ENCODE data around the gene INTS1. TPM values are rescaled to one million over a fixed set of nuclear protein-coding genes. Genes with fewer than 3 reads are reported as not detected.

INTS1 gene
- total RNA-seq, 2 experiments from 2014 or later = 91.0 to 91.5 TPM

DNA sequence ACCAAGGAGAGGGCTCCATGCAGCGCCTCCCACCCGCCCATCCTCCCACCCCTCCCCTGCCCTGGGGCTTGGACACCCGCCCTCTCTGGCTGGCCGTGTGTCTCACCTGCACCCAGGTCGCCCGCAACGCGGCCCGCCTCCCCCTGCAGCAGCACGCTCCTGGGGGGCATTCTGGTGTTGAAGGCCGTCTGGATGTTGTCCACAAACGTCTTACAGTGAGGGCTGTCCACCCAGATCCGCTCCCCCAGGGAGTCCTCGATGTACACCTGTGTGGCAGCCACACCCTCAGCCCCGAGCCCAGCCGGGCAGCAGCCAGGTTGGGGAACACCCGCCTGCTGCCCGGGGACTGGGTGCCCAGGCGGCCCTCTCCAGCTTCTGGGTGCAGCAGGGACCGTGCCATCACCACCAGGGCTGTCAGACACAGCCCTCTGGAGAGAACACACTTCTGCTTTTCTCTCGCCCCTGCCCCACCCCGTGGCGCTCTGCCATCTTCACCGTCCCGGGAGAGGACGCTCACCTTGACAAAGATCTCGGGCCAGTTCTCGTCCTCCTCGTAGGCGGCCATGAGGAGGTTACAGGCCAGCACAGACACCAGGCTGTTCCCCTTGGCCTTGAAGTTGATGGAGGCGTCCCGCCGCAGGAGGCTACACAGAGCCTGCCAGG is 4.7 kb downstream of the INTS1 start:
- Histone ChIP-seq H3K9me3 (ENCODE audit: control insufficient read depth in 1 of 2, insufficient read depth in 1 of 2, low read length in 2 of 2) (peaks cover 0 to 3% of the 10 kb centered on the region in 2 experiments), H3K4me3 (ENCODE audit: low read length) (no peak overlapping the region), H3K4me1 (ENCODE audit: insufficient read depth, low read length) (peaks cover 28% of the 10 kb centered on the region), H3K27ac (ENCODE audit: low read depth in 1 of 2, low read length in 2 of 2) (no peak overlapping the region), H3K27me3 (ENCODE audit: control insufficient read depth in 1 of 2, insufficient read depth in 2 of 2, low read length in 2 of 2) (no peaks in the 10 kb centered on the region), H3K36me3 (ENCODE audit: insufficient read depth, low read length) (peaks cover 67% of the 10 kb centered on the region)
- CTCF ChIA-PET = no interaction called here
- no peak for DNase-seq
- no peak for ATAC-seq (ENCODE audit: poor library complexity)
- Mint-ChIP-seq H3K36me3 (ENCODE audit: low read depth) (peaks cover 52% of the 10 kb centered on the region), H3K27ac (no peak overlapping the region), H3K27me3 (no peaks in the 10 kb centered on the region), H3K9me3 (no peaks in the 10 kb centered on the region), H3K4me1 (ENCODE audit: low read depth) (peaks cover 10% of the 10 kb centered on the region), H3K4me3 (no peak overlapping the region)
- POLR2A ChIA-PET = no interaction called here
- TF ChIP-seq, protein P1, sequence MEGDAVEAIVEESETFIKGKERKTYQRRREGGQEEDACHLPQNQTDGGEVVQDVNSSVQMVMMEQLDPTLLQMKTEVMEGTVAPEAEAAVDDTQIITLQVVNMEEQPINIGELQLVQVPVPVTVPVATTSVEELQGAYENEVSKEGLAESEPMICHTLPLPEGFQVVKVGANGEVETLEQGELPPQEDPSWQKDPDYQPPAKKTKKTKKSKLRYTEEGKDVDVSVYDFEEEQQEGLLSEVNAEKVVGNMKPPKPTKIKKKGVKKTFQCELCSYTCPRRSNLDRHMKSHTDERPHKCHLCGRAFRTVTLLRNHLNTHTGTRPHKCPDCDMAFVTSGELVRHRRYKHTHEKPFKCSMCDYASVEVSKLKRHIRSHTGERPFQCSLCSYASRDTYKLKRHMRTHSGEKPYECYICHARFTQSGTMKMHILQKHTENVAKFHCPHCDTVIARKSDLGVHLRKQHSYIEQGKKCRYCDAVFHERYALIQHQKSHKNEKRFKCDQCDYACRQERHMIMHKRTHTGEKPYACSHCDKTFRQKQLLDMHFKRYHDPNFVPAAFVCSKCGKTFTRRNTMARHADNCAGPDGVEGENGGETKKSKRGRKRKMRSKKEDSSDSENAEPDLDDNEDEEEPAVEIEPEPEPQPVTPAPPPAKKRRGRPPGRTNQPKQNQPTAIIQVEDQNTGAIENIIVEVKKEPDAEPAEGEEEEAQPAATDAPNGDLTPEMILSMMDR (IDR thresholded peaks at IDR 0.05) = no peak
- intact Hi-C loops (cut with DNase I, micrococcal nuclease) = loop anchor here in 1 of 2 experiments (10.0 kb wide), 1 partner anchor 745 kb away; the partner anchor contains the start of genes MRM2 and NUDT1

DNA sequence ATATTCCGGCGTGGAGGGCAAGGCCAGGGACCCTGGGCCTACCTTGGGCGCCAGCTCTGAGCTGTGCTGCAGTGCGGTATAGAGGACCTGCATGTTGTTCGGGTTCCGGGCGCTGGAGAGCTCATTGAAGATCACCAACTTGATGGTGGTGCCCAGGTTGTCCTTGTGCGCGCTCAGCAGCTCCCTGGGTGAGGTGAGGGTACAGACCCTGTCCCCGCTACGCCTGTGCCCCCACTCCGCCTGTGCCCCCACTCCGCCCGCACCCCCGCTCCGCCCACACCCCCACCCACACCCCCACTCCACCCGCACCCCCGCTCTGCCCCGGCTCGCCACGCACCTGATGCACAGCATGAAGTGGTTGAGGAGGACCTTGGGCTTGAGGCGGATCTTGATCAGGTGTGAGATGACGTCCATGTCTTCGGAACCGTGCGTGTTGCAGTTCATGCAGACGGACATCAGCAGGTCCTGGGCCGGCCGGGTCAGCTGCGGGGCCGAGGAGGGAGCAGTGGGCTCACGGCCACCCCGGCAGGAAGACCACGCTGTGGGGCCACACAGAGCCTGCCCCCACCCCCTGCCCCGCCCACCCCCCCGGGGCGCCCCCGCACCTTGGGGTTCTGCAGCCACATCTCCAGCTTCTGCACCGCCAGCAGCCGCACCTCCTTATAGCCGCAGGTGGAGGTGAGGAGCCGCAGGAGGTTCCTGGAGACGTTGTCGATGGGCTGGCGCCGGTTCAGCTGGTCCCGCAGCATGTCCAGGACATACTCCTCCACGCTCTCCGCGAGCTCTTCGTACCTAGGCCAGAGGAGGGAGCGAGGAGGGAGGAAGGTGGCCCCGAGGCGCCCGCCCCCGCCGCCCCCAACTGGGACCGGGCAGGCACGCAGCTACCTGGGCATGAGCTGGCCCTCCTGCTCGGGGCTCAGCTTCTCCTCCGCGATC is 5.6 kb downstream of the INTS1 start:
- peaks cover 58% of the 10 kb centered on the region for H3K36me3 Mint-ChIP-seq (ENCODE audit: low read depth)
- Histone ChIP-seq H3K27me3 (ENCODE audit: control insufficient read depth in 1 of 2, insufficient read depth in 2 of 2, low read length in 2 of 2) (no peaks in the 10 kb centered on the region), H3K9me3 (ENCODE audit: control insufficient read depth in 1 of 2, insufficient read depth in 1 of 2, low read length in 2 of 2) (peaks cover 0 to 3% of the 10 kb centered on the region in 2 experiments), H3K4me1 (ENCODE audit: insufficient read depth, low read length) (peaks cover 26% of the 10 kb centered on the region), H3K36me3 (ENCODE audit: insufficient read depth, low read length) (peaks cover 72% of the 10 kb centered on the region), H3K4me3 (ENCODE audit: low read length) (no peak overlapping the region), H3K27ac (ENCODE audit: low read depth in 1 of 2, low read length in 2 of 2) (no peak overlapping the region)
- no peak overlapping the region for H3K4me3 Mint-ChIP-seq
- no peaks in the 10 kb centered on the region for H3K27me3 Mint-ChIP-seq
- no peaks in the 10 kb centered on the region for H3K9me3 Mint-ChIP-seq
- TF ChIP-seq, protein P1 (IDR thresholded peaks at IDR 0.05) = no peak
- H3K4me1 Mint-ChIP-seq (ENCODE audit: low read depth) = peaks cover 10% of the 10 kb centered on the region
- POLR2A ChIA-PET = no interaction called here
- CTCF ChIA-PET = no interaction called here
- DNase-seq (no peak), ATAC-seq (ENCODE audit: poor library complexity) (no peak)
- no peak overlapping the region for H3K27ac Mint-ChIP-seq
- intact Hi-C loops (cut with DNase I, micrococcal nuclease) = no loop called here

DNA sequence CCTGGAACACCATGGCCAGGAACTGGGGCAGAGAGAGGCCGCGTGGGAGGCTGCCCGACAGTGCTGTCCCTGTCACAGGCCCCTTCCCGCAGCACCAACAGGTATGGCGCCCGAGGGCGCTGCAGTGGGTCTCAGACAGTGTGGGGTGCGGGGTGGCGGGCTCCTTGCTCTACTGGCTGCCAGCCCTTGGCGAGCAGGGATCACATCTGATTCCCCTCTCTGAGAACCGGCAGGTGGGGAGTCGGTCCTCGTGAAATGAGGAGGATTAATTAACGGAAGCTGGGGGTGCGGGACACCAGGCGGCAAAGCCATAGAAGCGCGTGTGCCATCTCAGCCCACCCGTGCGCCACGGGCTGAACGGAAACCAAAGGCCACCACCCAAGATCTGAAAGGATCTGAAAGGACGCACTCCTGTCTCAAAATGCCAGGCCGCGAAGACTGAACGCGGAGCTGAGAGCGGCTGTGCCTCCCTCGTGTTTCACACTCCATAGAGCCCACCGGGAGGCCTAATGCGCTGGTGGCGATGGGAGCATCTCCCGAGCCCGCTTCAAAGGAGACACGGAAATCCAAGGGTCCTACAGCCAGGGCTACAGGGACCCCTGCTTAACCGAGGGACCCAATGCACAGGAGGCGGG is 6.8 kb downstream of the INTS1 start:
- ATAC-seq (ENCODE audit: poor library complexity) (no peak), DNase-seq (no peak)
- peaks cover 73% of the 10 kb centered on the region for H3K36me3 ChIP-seq (ENCODE audit: insufficient read depth, low read length)
- ChIA-PET POLR2A (no interaction called here), CTCF (no interaction called here)
- Mint-ChIP-seq H3K36me3 (ENCODE audit: low read depth) (peaks cover 56% of the 10 kb centered on the region), H3K9me3 (no peaks in the 10 kb centered on the region), H3K27me3 (no peaks in the 10 kb centered on the region), H3K4me3 (no peak overlapping the region), H3K27ac (no peak overlapping the region), H3K4me1 (ENCODE audit: low read depth) (peaks cover 4% of the 10 kb centered on the region)
- H3K4me3 ChIP-seq (ENCODE audit: low read length) = no peak overlapping the region
- H3K4me1 ChIP-seq (ENCODE audit: insufficient read depth, low read length) = peaks cover 14% of the 10 kb centered on the region
- H3K9me3 ChIP-seq (ENCODE audit: control insufficient read depth in 1 of 2, insufficient read depth in 1 of 2, low read length in 2 of 2) = peaks cover 0 to 3% of the 10 kb centered on the region in 2 experiments
- H3K27me3 ChIP-seq (ENCODE audit: control insufficient read depth in 1 of 2, insufficient read depth in 2 of 2, low read length in 2 of 2) = no peaks in the 10 kb centered on the region
- intact Hi-C loops (cut with DNase I, micrococcal nuclease) = no loop called here
- H3K27ac ChIP-seq (ENCODE audit: low read depth in 1 of 2, low read length in 2 of 2) = no peak overlapping the region
- TF ChIP-seq, protein P1 (IDR thresholded peaks at IDR 0.05) = no peak
